Endothelial cell of umbilical vein (primary cell): ENCODE data around the gene C19orf73. TPM values are rescaled to one million over a fixed set of nuclear protein-coding genes. Genes with fewer than 3 reads are reported as not detected.

Experiments
- BruUV-seq: library from RNA; stranded (reverse); fragments of 400-500 nt; replicated peaks from 2 replicates; lab custom pipeline; 2021; lab: Mats Ljungman, UMichigan
- CTCF ChIA-PET: fragments of 300-600, 350-600 bp; sonication (Branson Sonifier 250); formaldehyde crosslinking; loops from one replicate; lab custom pipeline; 2021; ENCODE audit warnings: antibody characterized with exemption, inconsistent platforms; lab: Charles Lee
- POLR2A ChIA-PET: fragments of 300-600, 350-600 bp; sonication (Branson Sonifier 250); formaldehyde crosslinking; loops from one replicate; lab custom pipeline; 2021; ENCODE audit warnings: antibody characterized with exemption, inconsistent platforms; lab: Charles Lee
- DNase-seq: peaks from one replicate; pipeline ENCODE4 v3.0.0-alpha.2; 2011; ENCODE audit warnings: low read depth, low spot score
- FAIRE-seq: peaks from 2 replicates; lab custom pipeline; 2011; peaks lifted over from hg19 to GRCh38; lab: Jason Lieb, UNC
- H2AFZ ChIP-seq: 2 replicates; pipeline ENCODE4 v1.6.0; 2012; ENCODE audit warnings: low read depth, low read length, control low read depth, inconsistent platforms
- H3K27ac ChIP-seq: 2 replicates; pipeline ENCODE4 v1.5.1; 2011; ENCODE audit warnings: low read depth, mild to moderate bottlenecking, control low read depth, low read length, moderate library complexity; ENCODE audit not compliant: insufficient read depth
- H3K27me3 ChIP-seq, 2 experiments: 2 replicates each; pipeline versions ENCODE4 v1.6.0 to v1.6.1; 2011; ENCODE audit warnings: low read length in 2 of 2, mixed read lengths in 1 of 2; ENCODE audit not compliant: control insufficient read depth in 2 of 2, insufficient read depth in 2 of 2
- H3K36me3 ChIP-seq, 2 experiments: 2 replicates in 1 of 2; 3 replicates in 1 of 2; pipeline ENCODE4 v1.5.1; 2011; ENCODE audit warnings: low read length in 2 of 2, mild to moderate bottlenecking in 1 of 2, moderate library complexity in 1 of 2; ENCODE audit not compliant: control insufficient read depth in 2 of 2, insufficient read depth in 2 of 2; ENCODE audit errors: extremely low read depth in 1 of 2
- H3K4me1 ChIP-seq: 3 replicates; pipeline ENCODE4 v1.5.1; 2011; ENCODE audit warnings: mild to moderate bottlenecking, low read length; ENCODE audit not compliant: control insufficient read depth, insufficient read depth; ENCODE audit errors: extremely low read depth
- H3K4me2 ChIP-seq: 2 replicates; pipeline ENCODE4 v1.6.1; 2011; ENCODE audit warnings: low read length, control low read depth, mixed read lengths; ENCODE audit not compliant: insufficient read depth
- H3K4me3 ChIP-seq, 3 experiments: fragments of 200-600 bp in 1 of 3; sonication (generic), shearing (Covaris generic) in 1 of 3; replicated peaks in 1 of 3; 2 replicates each; pipeline ENCODE4 v1.5.1; 2011 to 2016; ENCODE audit warnings: control low read depth in 3 of 3, low read length in 3 of 3, mild to moderate bottlenecking in 2 of 3, inconsistent platforms in 1 of 3, low read depth in 1 of 3, moderate library complexity in 1 of 3; ENCODE audit not compliant: insufficient read depth in 1 of 3
- H3K79me2 ChIP-seq: 2 replicates; pipeline ENCODE4 v1.6.0; 2012; ENCODE audit warnings: low read length, inconsistent platforms; ENCODE audit not compliant: control insufficient read depth, insufficient read depth
- H3K9ac ChIP-seq: replicated peaks from 2 replicates; pipeline ENCODE3; 2011; ENCODE audit warnings: low read length, control low read depth; ENCODE audit not compliant: insufficient read depth; ENCODE audit errors: extremely low read depth
- H3K9me1 ChIP-seq: replicated peaks from 3 replicates; pipeline ENCODE4 v1.6.0; 2011; ENCODE audit warnings: mild to moderate bottlenecking, low read length; ENCODE audit not compliant: control insufficient read depth, insufficient read depth; ENCODE audit errors: extremely low read depth
- H3K9me3 ChIP-seq: replicated peaks from 2 replicates; pipeline ENCODE4 v1.5.1; 2012; ENCODE audit warnings: low read length, inconsistent platforms; ENCODE audit not compliant: control insufficient read depth, insufficient read depth
- H4K20me1 ChIP-seq: replicated peaks from 2 replicates; pipeline ENCODE3; 2011; ENCODE audit warnings: mild to moderate bottlenecking, low read length; ENCODE audit not compliant: control insufficient read depth, insufficient read depth; ENCODE audit errors: extremely low read depth
- EZH2 ChIP-seq: IDR thresholded peaks from 2 replicates; pipeline ENCODE4 v1.6.1; 2012; ENCODE audit warnings: borderline replicate concordance, low read depth, mild to moderate bottlenecking, moderate library complexity, low read length, inconsistent platforms; ENCODE audit not compliant: severe bottlenecking
- FOS ChIP-seq: IDR thresholded peaks from 2 replicates; pipeline ENCODE4 v1.6.1; 2011; ENCODE audit warnings: mild to moderate bottlenecking, low read length, moderate library complexity, borderline replicate concordance; ENCODE audit not compliant: insufficient read depth
- GATA2 ChIP-seq: IDR thresholded peaks from 2 replicates; pipeline ENCODE4 v1.7.0; 2011; ENCODE audit warnings: low read depth, mild to moderate bottlenecking, moderate library complexity, mixed read lengths, low read length; ENCODE audit not compliant: insufficient read length, insufficient read depth
- JUN ChIP-seq: IDR thresholded peaks from 2 replicates; pipeline ENCODE4 v1.6.1; 2011; ENCODE audit warnings: borderline replicate concordance, low read depth; ENCODE audit not compliant: insufficient read length, insufficient read depth
- MYC ChIP-seq: IDR thresholded peaks from one replicate; pipeline ENCODE4 v1.6.1; 2011; ENCODE audit warnings: mild to moderate bottlenecking, low read depth, low read length
- POLR2A ChIP-seq: IDR thresholded peaks from 2 replicates; pipeline ENCODE4 v1.6.1; 2012; ENCODE audit warnings: low read depth, mild to moderate bottlenecking, control low read depth, low read length
- POLR2AphosphoS5 ChIP-seq: IDR thresholded peaks from 2 replicates; pipeline ENCODE4 v1.6.1; 2012; ENCODE audit warnings: low read depth, mild to moderate bottlenecking, control low read depth, low read length, moderate library complexity; ENCODE audit not compliant: insufficient read depth
- dilution Hi-C: fragments of 300-500 bp; cut with MboI; formaldehyde crosslinking; loops from one replicate; pipeline ENCODE4 v1.15.0; 2019; ENCODE audit warnings: low sequenced_read_pairs; ENCODE audit not compliant: extremely low pct_ligation_motif_present
- intact Hi-C: fragments of 100-400 bp; cut with micrococcal nuclease; formaldehyde crosslinking; loops from one replicate; pipeline ENCODE4 v1.10.0; 2022
- polyA plus RNA-seq, 4 experiments: library from polyadenylated mRNA; depleted of rRNA in 3 of 4; stranded (reverse) in 3 of 4; unstranded in 1 of 4; fragments of >200 nt; gene quantifications; 2 replicates each; pipeline versions ENCODE4 v1.2.1 to v1.2.3, GENCODE V29; 2011 to 2012; ENCODE audit warnings: missing spikeins in 1 of 4
- total RNA-seq: library from RNA; stranded (reverse); gene quantifications from 2 replicates; pipeline ENCODE4 v1.2.3, GENCODE V29; 2021
- TF ChIP-seq, protein P1 (sequence below): IDR thresholded peaks from 2 replicates; pipeline ENCODE4 v1.6.1; 2011; ENCODE audit not compliant: insufficient read depth, insufficient read length
- TF ChIP-seq, protein P2 (sequence below), 2 donors: IDR thresholded peaks; 1 replicate in 1 of 2; 2 replicates in 1 of 2; pipeline ENCODE4 v1.5.1; 2011; ENCODE audit warnings: low read length in 2 of 2, mild to moderate bottlenecking in 2 of 2, moderate library complexity in 2 of 2, control low read depth in 1 of 2, inconsistent platforms in 1 of 2, low read depth in 1 of 2; ENCODE audit not compliant: insufficient read depth in 1 of 2; ENCODE audit errors: extremely low read depth in 1 of 2

C19orf73 gene
- total and polyA plus RNA-seq, 2 donors (not counting 3 experiments of a cell fraction or from before 2014, with no cell fraction given) = 1.8 TPM; not detected in 1

GRCh38 chr19:49120325-49120683, 1.4 kb upstream of the C19orf73 start:
- H2AFZ ChIP-seq = no peak overlapping the region
- H3K4me1 ChIP-seq = peaks cover 9% of the 10 kb centered on the region
- FAIRE-seq = no peak
- TF ChIP-seq EZH2 = no peak
- TF ChIP-seq FOS = no peak
- no peak for TF ChIP-seq POLR2A
- TF ChIP-seq, protein P1, sequence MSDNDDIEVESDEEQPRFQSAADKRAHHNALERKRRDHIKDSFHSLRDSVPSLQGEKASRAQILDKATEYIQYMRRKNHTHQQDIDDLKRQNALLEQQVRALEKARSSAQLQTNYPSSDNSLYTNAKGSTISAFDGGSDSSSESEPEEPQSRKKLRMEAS = no peak
- no peak for TF ChIP-seq GATA2
- no peak for TF ChIP-seq JUN
- TF ChIP-seq, protein P2, sequence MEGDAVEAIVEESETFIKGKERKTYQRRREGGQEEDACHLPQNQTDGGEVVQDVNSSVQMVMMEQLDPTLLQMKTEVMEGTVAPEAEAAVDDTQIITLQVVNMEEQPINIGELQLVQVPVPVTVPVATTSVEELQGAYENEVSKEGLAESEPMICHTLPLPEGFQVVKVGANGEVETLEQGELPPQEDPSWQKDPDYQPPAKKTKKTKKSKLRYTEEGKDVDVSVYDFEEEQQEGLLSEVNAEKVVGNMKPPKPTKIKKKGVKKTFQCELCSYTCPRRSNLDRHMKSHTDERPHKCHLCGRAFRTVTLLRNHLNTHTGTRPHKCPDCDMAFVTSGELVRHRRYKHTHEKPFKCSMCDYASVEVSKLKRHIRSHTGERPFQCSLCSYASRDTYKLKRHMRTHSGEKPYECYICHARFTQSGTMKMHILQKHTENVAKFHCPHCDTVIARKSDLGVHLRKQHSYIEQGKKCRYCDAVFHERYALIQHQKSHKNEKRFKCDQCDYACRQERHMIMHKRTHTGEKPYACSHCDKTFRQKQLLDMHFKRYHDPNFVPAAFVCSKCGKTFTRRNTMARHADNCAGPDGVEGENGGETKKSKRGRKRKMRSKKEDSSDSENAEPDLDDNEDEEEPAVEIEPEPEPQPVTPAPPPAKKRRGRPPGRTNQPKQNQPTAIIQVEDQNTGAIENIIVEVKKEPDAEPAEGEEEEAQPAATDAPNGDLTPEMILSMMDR (IDR thresholded peaks at IDR 0.05; ENCODE audit: extremely low read depth in 1 of 2, insufficient read depth in 1 of 2, low read depth in 1 of 2, low read length in 2 of 2) = no peak
- TF ChIP-seq MYC = no peak
- no peak for TF ChIP-seq POLR2AphosphoS5
- no peak overlapping the region for H3K27ac ChIP-seq
- H4K20me1 ChIP-seq = no peaks in the 10 kb centered on the region
- ChIA-PET CTCF (interaction anchor here (0.8 to 2.7 kb wide), 11 partner anchors 13 to 105 kb away, joined by 3 to 13 read pairs (median 5); no protein-coding TSS in a partner anchor), POLR2A (no interaction called here)
- DNase-seq = no peak
- no peaks in the 10 kb centered on the region for H3K9me3 ChIP-seq
- H3K36me3 ChIP-seq = no peaks in the 10 kb centered on the region
- no peak overlapping the region for H3K9ac ChIP-seq
- no peak overlapping the region for H3K4me3 ChIP-seq
- no peaks in the 10 kb centered on the region for H3K79me2 ChIP-seq
- H3K9me1 ChIP-seq = no peaks in the 10 kb centered on the region
- H3K27me3 ChIP-seq = peaks cover 4 to 8% of the 10 kb centered on the region in 2 experiments
- no TSS peak for BruUV-seq
- dilution Hi-C loops (no loop called here), intact Hi-C loops (no loop called here)
- H3K4me2 ChIP-seq = no peak overlapping the region
